ENCODE measurements around the gene CBS.
"Not testable (repeated sequence)": the region's sequence is repeated elsewhere in the genome, so short reads cannot be mapped to it uniquely, and the experiment has no call there.

CBS gene

DNA sequence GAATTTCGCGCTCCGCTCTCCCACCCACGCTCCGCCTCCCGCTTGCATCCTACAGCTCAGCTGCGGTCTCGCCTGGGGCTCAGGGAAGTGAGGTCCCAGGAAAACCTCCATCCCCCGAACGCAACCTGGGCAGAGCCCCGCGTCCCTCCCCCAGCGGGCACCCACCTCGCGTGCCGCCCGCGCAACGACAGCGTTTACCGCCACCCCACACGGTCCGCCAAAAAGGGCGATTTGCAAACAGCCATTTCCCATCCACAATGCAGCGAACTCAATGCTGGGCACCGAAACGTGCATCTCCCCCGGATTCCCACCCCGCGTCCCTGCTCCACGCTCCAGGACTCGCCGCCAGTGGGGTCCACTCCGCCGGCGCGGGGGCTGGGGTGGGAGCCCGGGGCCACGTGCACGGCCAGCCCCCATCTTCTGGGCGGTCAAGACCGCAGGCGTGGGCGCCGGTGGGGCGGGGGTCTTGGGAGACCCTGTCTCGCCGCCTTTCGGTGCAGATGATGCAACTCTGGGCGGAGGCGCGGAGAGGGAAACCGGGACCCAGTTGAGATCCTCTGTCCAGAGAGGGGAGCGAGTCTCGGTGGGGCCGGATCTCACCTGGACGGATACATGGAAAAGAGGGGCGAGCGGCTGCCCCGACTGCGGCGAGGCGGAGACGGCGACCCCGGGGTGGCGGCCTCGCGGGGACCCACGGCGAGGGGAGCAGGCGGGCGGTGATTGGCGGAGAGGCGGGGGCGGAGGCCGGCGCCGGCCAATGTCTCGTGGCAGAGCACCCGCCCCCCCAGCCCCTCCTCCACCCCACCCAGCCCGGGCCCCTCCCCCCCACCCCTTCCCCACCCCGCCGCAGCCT, at the start of gene CBS:
CBS (minus strand) TSS at position 666 of the 853 bp plus-strand sequence. CDS start 3,642 bp downstream, outside the sequence.
- not testable (repeated sequence) for DNase-seq (ENCODE audit: low spot score)

- DNase-seq (ENCODE audit: low spot score), result not testable (repeated sequence)
Observed at GRCh38 chr21:43115956-43116355, 40.3 kb upstream of the CBS start.

GRCh38 chr21:43114483-43114882, 38.8 kb upstream of the CBS start:
- DNase-seq (ENCODE audit: low spot score), result not testable (repeated sequence)

- not testable (repeated sequence) for DNase-seq (ENCODE audit: low spot score)
Observed at GRCh38 chr21:43109006-43109405, 33.4 kb upstream of the CBS start.

DNA sequence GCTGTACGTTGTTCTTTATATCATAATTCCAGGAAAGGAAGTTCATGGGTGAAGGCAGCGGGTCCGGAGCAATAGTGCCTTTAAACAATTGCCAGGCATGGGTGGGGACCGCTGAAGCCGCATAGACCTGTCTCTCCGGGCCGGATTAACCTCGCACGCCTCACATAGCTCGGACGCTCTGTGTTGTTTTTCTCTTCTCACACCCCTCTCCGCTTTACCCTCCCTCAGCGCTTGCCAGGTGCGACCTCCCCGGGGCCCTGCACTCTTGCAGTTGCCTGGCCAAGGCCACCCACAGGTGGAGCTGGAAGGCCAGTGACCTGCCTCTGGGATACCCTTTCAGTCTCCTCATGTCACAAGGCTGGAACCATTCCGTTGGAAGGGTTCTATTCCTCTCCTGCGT, 32.5 kb upstream of the CBS start:
- not testable (repeated sequence) for DNase-seq (ENCODE audit: low spot score)

DNA sequence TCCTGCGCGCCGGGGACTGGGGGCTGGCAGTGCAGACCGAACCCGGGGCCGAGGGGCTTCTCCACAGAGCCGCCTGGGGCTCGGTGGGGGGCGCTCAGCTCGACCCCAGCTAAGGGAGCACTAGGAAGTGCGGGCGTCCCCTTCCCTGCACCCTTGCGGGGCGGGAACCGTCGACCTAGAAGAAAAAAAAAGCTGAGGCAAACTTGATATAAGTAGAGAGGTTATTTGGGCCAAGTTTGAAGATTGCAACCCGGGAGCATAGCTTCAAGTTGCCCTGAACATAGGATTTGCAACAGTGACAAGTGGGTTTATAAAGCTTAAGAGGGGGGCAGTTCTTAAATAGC, 32.1 kb upstream of the CBS start:
- not testable (repeated sequence) for DNase-seq (ENCODE audit: low spot score)

DNA sequence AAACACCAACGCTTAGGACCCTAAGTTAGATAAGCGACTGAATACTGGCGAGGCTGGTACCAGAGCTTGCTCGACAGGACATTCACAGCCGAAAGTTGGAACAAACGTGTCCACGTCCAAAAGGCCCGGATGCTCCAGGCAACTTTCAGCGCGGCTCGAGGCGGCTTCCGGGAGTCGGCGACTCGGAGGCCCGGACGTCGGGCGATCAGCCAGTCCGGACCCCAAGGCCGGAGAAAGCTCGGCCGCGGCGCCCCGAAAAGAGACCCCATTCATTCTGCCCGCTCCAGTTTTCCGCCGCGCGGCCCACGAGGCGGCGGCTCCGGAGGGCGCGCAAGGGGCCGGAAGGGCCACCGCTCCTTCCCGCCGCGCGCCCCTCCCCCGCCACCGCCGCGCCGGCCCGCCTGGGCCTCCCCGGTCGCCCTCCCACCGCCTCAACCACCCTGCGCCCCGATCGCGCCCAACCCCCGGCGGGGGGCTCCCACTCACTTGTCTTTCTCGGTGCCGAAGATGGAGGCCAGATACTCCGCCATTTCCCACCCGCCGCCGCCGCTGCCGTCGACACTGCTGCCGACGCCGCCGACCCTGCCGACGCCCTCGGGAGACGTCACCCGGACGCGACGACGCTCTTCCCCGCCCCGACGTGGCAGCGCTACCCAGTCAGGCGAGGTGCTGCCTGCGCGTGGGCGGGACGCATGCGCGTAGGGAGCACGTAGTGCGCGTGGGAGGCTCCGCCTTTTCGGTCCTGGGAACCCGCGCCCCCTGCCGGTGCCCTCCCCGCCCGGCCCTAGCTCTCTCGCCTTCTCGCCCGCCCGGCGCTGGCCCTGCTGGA, 31.5 kb upstream of the CBS start, which contains the start of gene U2AF1:
U2AF1 (minus strand) TSS at position 606 of the 829 bp plus-strand sequence; CDS start at position 530, 76 bp downstream.
- peak; percentile 76 for DNase-seq (ENCODE audit: low spot score)

DNA sequence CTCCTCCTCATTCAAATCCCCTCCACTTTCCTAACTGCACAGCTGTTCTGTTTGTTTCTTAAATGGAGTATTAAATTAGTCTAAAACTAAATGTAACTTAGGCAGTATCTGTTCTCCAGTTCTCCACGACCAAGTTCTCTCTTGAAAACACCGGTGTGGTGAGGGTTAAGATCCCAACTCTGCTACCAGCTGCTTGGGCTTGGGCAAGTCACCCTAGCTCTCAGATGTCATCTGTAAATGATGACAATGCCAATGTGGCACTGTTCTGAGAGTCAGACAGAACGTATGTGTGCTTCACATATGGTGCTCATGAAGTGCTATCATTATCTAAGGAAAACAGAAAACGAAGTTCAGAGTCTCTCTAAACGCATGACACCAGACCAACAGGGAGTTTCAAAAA, 29.0 kb upstream of the CBS start:
- DNase-seq (ENCODE audit: low spot score), result not testable (repeated sequence)

- DNase-seq (ENCODE audit: low spot score), result not testable (repeated sequence)
Observed at GRCh38 chr21:43102281-43102680, 26.6 kb upstream of the CBS start.

- DNase-seq (ENCODE audit: low spot score), result not testable (repeated sequence)
Observed at GRCh38 chr21:43101676-43102075, 26.0 kb upstream of the CBS start.

- not testable (repeated sequence) for DNase-seq (ENCODE audit: low spot score)
Observed at GRCh38 chr21:43101000-43101399, 25.4 kb upstream of the CBS start.

DNA sequence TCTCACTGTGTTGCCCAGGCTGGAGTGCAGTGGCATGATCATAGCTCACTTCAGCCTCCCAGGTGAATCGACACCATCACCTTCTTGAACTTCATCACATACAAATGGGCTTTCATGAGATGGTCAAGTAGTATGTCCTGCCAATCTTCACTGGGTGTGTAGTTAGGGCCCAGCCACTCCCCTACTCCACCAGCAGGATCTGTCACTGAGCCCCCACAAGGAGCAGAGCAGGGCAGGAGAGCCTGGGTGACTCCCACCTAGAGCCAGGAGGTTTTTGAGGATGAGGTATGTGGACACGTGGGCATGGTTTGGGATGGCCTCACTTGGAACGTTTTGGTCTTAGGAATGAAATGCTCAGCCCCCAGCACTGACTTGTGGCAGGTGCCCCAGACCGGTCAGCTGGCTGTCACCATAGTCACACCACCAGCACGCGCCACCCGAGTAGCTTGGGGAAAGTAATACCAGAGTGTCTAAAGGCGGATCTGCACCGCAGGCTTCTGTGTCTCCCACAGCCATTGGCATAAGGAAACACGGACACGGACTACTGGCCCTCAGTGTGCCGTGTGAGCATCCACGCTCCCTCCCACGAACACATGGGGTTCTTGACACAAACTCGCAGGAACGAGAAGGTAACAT, 16.5 kb upstream of the CBS start:
- not testable (repeated sequence) for DNase-seq (ENCODE audit: low spot score)

DNA sequence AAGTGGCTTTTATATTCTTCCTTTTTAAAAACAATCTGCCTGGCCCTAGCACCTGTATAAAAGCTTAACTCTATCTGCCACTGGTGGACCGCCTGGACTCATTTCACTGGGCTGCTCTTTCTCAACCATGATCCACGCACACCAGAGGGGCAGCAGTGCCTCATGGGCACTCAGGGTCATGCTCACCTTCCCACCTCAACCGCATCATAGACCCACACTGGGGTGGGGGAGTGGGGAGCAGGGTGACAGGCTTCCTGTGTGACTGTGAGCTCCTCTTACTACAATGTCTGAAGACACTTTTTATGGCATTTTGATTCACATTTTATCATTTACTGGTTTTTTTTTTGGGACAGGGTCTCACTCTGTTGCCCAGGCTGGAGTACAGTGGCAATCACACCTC, 15.3 kb upstream of the CBS start:
- DNase-seq (ENCODE audit: low spot score), result not testable (repeated sequence)

DNA sequence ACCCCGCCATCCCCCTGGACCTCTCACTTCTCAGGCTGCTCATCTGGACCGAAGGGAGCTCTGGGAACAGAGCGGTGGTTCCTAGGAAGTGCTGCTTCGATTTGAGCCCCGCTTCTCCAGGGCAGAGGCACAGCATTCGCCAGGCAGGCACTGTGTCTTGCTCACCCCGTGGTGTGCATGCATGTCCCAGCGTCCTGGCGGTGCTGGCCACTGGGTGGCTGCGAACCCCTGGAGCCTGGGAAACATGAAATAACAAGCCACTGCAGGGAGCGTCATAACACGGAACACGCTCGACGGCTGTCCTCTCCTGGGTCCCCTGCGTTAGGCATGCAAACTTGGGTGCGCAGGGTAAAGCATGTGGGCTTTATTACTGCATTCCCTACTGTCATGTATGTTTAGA, 13.8 kb upstream of the CBS start:
- DNase-seq (ENCODE audit: low spot score), result not testable (repeated sequence)

- DNase-seq (ENCODE audit: low spot score), result not testable (repeated sequence)
Observed at GRCh38 chr21:43082587-43083300, 7.1 kb upstream of the CBS start.

GRCh38 chr21:43076643-43077042, 1.0 kb upstream of the CBS start:
- DNase-seq (ENCODE audit: low spot score), result not testable (repeated sequence)

- DNase-seq (ENCODE audit: low spot score), result not testable (repeated sequence)
Observed at GRCh38 chr21:43076023-43076637, 495 bp upstream of the CBS start.

- not testable (repeated sequence) for DNase-seq (ENCODE audit: low spot score)
Observed at GRCh38 chr21:43074401-43075169, 1.1 kb downstream of the CBS start.

- not testable (repeated sequence) for DNase-seq (ENCODE audit: low spot score)
Observed at GRCh38 chr21:43072742-43073141, 2.9 kb downstream of the CBS start.

GRCh38 chr21:43069682-43070081, 6.0 kb downstream of the CBS start:
- DNase-seq (ENCODE audit: low spot score), result not testable (repeated sequence)
